ENCODE data around the gene MED14.

MED14 gene

GRCh38 chrX:40663880-40664630, 71.3 kb downstream of the MED14 start:
- peak overlapping the region; percentile 49; the same call in 1 of the 2 replicates for H3K4me2 ChIP-seq (ENCODE audit: low read length)
- H3K4me1 ChIP-seq (ENCODE audit: low read length): peaks cover 45% of the 10 kb centered on the region
- peak overlapping the region; percentile 45 for H3K27ac ChIP-seq (ENCODE audit: low read length)
- H3K4me3 ChIP-seq (ENCODE audit: low read length): no peak overlapping the region
- no peaks in the 10 kb centered on the region for H4K20me1 ChIP-seq (ENCODE audit: insufficient read depth, low read length)
- H3K9ac ChIP-seq (ENCODE audit: low read length): no peak overlapping the region
- H3K27me3 ChIP-seq (ENCODE audit: low read depth, low read length): no peaks in the 10 kb centered on the region
- TF ChIP-seq CTCF (IDR thresholded peaks at IDR 0.05; ENCODE audit: low read depth, low read length) (peak; percentile 23; the same call in 1 of the 2 replicates), EZH2phosphoT487 (IDR thresholded peaks at IDR 0.05; ENCODE audit: low read depth) (no peak)
- peaks cover 35% of the 10 kb centered on the region for H3K36me3 ChIP-seq (replicated peaks; ENCODE audit: low read depth, low read length)
- H2AFZ ChIP-seq (ENCODE audit: low read depth, low read length): no peak overlapping the region
- no peaks in the 10 kb centered on the region for H3K9me3 ChIP-seq (ENCODE audit: insufficient read depth, low read length)
- peaks cover 2% of the 10 kb centered on the region; the same call in 1 of the 2 replicates for H3K79me2 ChIP-seq (ENCODE audit: low read length)

GRCh38 chrX:40663078-40663740, 72.1 kb downstream of the MED14 start:
- Histone ChIP-seq H2AFZ (ENCODE audit: low read depth, low read length) (no peak overlapping the region), H3K27me3 (ENCODE audit: low read depth, low read length) (no peaks in the 10 kb centered on the region), H3K4me1 (ENCODE audit: low read length) (peaks cover 45% of the 10 kb centered on the region), H3K4me3 (ENCODE audit: low read length) (no peak overlapping the region), H4K20me1 (ENCODE audit: insufficient read depth, low read length) (no peaks in the 10 kb centered on the region), H3K4me2 (ENCODE audit: low read length) (no peak overlapping the region), H3K36me3 (replicated peaks; ENCODE audit: low read depth, low read length) (peaks cover 35% of the 10 kb centered on the region), H3K79me2 (ENCODE audit: low read length) (peaks cover 2% of the 10 kb centered on the region; the same call in 1 of the 2 replicates), H3K9me3 (ENCODE audit: insufficient read depth, low read length) (no peaks in the 10 kb centered on the region), H3K9ac (ENCODE audit: low read length) (no peak overlapping the region), H3K27ac (ENCODE audit: low read length) (peak overlapping the region; percentile 33; the same call in 1 of the 2 replicates)
- TF ChIP-seq CTCF (IDR thresholded peaks at IDR 0.05; ENCODE audit: low read depth, low read length): no peak
- TF ChIP-seq EZH2phosphoT487 (IDR thresholded peaks at IDR 0.05; ENCODE audit: low read depth): no peak

GRCh38 chrX:40661489-40661888, 73.9 kb downstream of the MED14 start:
- TF ChIP-seq CTCF (IDR thresholded peaks at IDR 0.05; ENCODE audit: low read depth, low read length): no peak
- no peak for TF ChIP-seq EZH2phosphoT487 (IDR thresholded peaks at IDR 0.05; ENCODE audit: low read depth)
- Histone ChIP-seq H3K27me3 (ENCODE audit: low read depth, low read length) (no peaks in the 10 kb centered on the region), H3K9ac (ENCODE audit: low read length) (no peak overlapping the region), H3K4me2 (ENCODE audit: low read length) (no peak overlapping the region), H3K27ac (ENCODE audit: low read length) (no peak overlapping the region), H2AFZ (ENCODE audit: low read depth, low read length) (no peak overlapping the region), H3K4me1 (ENCODE audit: low read length) (peaks cover 47% of the 10 kb centered on the region), H3K36me3 (replicated peaks; ENCODE audit: low read depth, low read length) (peaks cover 29% of the 10 kb centered on the region), H4K20me1 (ENCODE audit: insufficient read depth, low read length) (no peaks in the 10 kb centered on the region), H3K79me2 (ENCODE audit: low read length) (peaks cover 2% of the 10 kb centered on the region; the same call in 1 of the 2 replicates), H3K4me3 (ENCODE audit: low read length) (no peak overlapping the region), H3K9me3 (ENCODE audit: insufficient read depth, low read length) (no peaks in the 10 kb centered on the region)

- peaks cover 25% of the 10 kb centered on the region for H3K36me3 ChIP-seq (replicated peaks; ENCODE audit: low read depth, low read length)
Measured at GRCh38 chrX:40660381-40660780, 75.0 kb downstream of the MED14 start.

More at GRCh38 chrX:40660381-40660780, 75.0 kb downstream of the MED14 start:
- no peaks in the 10 kb centered on the region for H3K9me3 ChIP-seq (ENCODE audit: insufficient read depth, low read length)
- no peak overlapping the region for H3K4me3 ChIP-seq (ENCODE audit: low read length)
- H3K4me2 ChIP-seq (ENCODE audit: low read length): no peak overlapping the region
- no peak overlapping the region for H3K9ac ChIP-seq (ENCODE audit: low read length)
- H3K27me3 ChIP-seq (ENCODE audit: low read depth, low read length): no peaks in the 10 kb centered on the region
- peaks cover 36% of the 10 kb centered on the region for H3K4me1 ChIP-seq (ENCODE audit: low read length)
- H2AFZ ChIP-seq (ENCODE audit: low read depth, low read length): no peak overlapping the region
- TF ChIP-seq CTCF (IDR thresholded peaks at IDR 0.05; ENCODE audit: low read depth, low read length) (no peak), EZH2phosphoT487 (IDR thresholded peaks at IDR 0.05; ENCODE audit: low read depth) (no peak)
- no peaks in the 10 kb centered on the region for H4K20me1 ChIP-seq (ENCODE audit: insufficient read depth, low read length)
- H3K79me2 ChIP-seq (ENCODE audit: low read length): peaks cover 2% of the 10 kb centered on the region; the same call in 1 of the 2 replicates
- peak overlapping the region; percentile 18; the same call in 1 of the 2 replicates for H3K27ac ChIP-seq (ENCODE audit: low read length)

All from OCI-LY3 (cell line).